IMR-90 (cell line): ENCODE results near the gene INPP4A. TPM values are rescaled to one million over a fixed set of nuclear protein-coding genes. Genes with fewer than 3 reads are reported as not detected.

Experiments
- ATAC-seq: fragments of 200-7000 bp; cut with Tn5 transposase; 2 replicates; pipeline ENCODE4 v1.9.1; 2020; ENCODE audit warnings: low read depth, mild to moderate bottlenecking, moderate library complexity
- BruUV-seq: library from RNA; stranded (reverse); fragments of 400-500 nt; replicated peaks from 2 replicates; lab custom pipeline; 2021; lab: Mats Ljungman, UMichigan
- CTCF ChIA-PET: fragments of 300-600 bp; formaldehyde crosslinking; extraction: SDS; loops from one replicate; lab custom pipeline; 2021; ENCODE audit warnings: antibody characterized with exemption; lab: Yijun Ruan, JAX
- POLR2A ChIA-PET: fragments of 300-600 bp; sonication (Branson Sonifier 250); formaldehyde crosslinking; loops from one replicate; lab custom pipeline; 2022; ENCODE audit warnings: antibody characterized with exemption; ENCODE audit not compliant: unreplicated experiment; lab: Charles Lee
- DNase-seq: peaks from one replicate; pipeline ENCODE4 v3.0.0; 2013
- H2AFZ ChIP-seq: replicated peaks from 2 replicates; pipeline ENCODE3; 2013; ENCODE audit warnings: low read length, mild to moderate bottlenecking; ENCODE audit not compliant: poor library complexity
- H2AK5ac ChIP-seq: 2 replicates; pipeline ENCODE4 v1.6.1; 2013; ENCODE audit warnings: low read depth, low read length, inconsistent platforms
- H2AK9ac ChIP-seq: replicated peaks from 2 replicates; pipeline ENCODE3; 2013; ENCODE audit warnings: mild to moderate bottlenecking, low read depth, low read length, moderate library complexity; ENCODE audit not compliant: poor library complexity
- H2BK120ac ChIP-seq: 2 replicates; pipeline ENCODE4 v1.6.1; 2013; ENCODE audit warnings: low read depth, low read length, inconsistent platforms
- H2BK15ac ChIP-seq: 3 replicates; pipeline ENCODE4 v1.6.1; 2013; ENCODE audit warnings: low read depth, low read length, inconsistent platforms
- H2BK20ac ChIP-seq: 2 replicates; pipeline ENCODE4 v1.6.1; 2013; ENCODE audit warnings: low read depth, mild to moderate bottlenecking, inconsistent platforms, low read length, moderate library complexity
- H2BK5ac ChIP-seq: 2 replicates; pipeline ENCODE4 v1.6.1; 2013; ENCODE audit warnings: mild to moderate bottlenecking, low read depth, low read length, inconsistent platforms; ENCODE audit not compliant: poor library complexity, severe bottlenecking
- H3K14ac ChIP-seq: replicated peaks from 2 replicates; pipeline ENCODE4 v1.6.1; 2013; ENCODE audit warnings: low read depth, low read length, inconsistent platforms
- H3K18ac ChIP-seq: 2 replicates; pipeline ENCODE4 v1.6.1; 2013; ENCODE audit warnings: low read depth, low read length, control low read depth
- H3K23ac ChIP-seq: 2 replicates; pipeline ENCODE4 v1.6.1; 2013; ENCODE audit warnings: low read depth, low read length, inconsistent platforms
- H3K27ac ChIP-seq: 2 replicates; pipeline ENCODE4 v1.5.1; 2013; ENCODE audit warnings: mild to moderate bottlenecking, control low read depth, low read length; ENCODE audit not compliant: insufficient read depth
- H3K27me3 ChIP-seq: 2 replicates; pipeline ENCODE4 v1.6.1; 2013; ENCODE audit warnings: low read length; ENCODE audit not compliant: control insufficient read depth, insufficient read depth
- H3K36me3 ChIP-seq: 2 replicates; pipeline ENCODE4 v1.6.1; 2013; ENCODE audit warnings: low read length, mixed read lengths; ENCODE audit not compliant: control insufficient read depth, insufficient read depth
- H3K4ac ChIP-seq: 2 replicates; pipeline ENCODE4 v1.6.1; 2013; ENCODE audit warnings: low read depth, low read length, inconsistent platforms
- H3K4me1 ChIP-seq: 2 replicates; pipeline ENCODE4 v1.6.1; 2013; ENCODE audit warnings: low read length, mixed read lengths; ENCODE audit not compliant: control insufficient read depth, insufficient read depth
- H3K4me2 ChIP-seq: 2 replicates; pipeline ENCODE4 v1.6.1; 2013; ENCODE audit warnings: low read depth, mild to moderate bottlenecking, control low read depth, low read length, moderate library complexity
- H3K4me3 ChIP-seq: 2 replicates; pipeline ENCODE4 v1.5.1; 2013; ENCODE audit warnings: low read depth, mild to moderate bottlenecking, control low read depth, low read length, moderate library complexity; ENCODE audit not compliant: insufficient read depth
- H3K56ac ChIP-seq: 2 replicates; pipeline ENCODE4 v1.6.1; 2013; ENCODE audit warnings: low read length, inconsistent platforms; ENCODE audit not compliant: insufficient read depth; ENCODE audit errors: extremely low read depth
- H3K79me1 ChIP-seq, 2 experiments: 2 replicates each; pipeline ENCODE4 v1.6.1; 2013; ENCODE audit warnings: low read length in 2 of 2, inconsistent platforms in 1 of 2, low read depth in 1 of 2
- H3K9ac ChIP-seq: 2 replicates; pipeline ENCODE4 v1.6.1; 2013; ENCODE audit warnings: low read depth, low read length, control low read depth
- H3K9me1 ChIP-seq: 2 replicates; pipeline ENCODE4 v1.6.1; 2013; ENCODE audit warnings: low read length, inconsistent platforms; ENCODE audit not compliant: insufficient read depth
- H3K9me3 ChIP-seq: 2 replicates; pipeline ENCODE4 v1.6.1; 2013; ENCODE audit warnings: low read length; ENCODE audit not compliant: control insufficient read depth, insufficient read depth
- H4K20me1 ChIP-seq: 2 replicates; pipeline ENCODE4 v1.6.1; 2013; ENCODE audit warnings: low read length, inconsistent platforms; ENCODE audit not compliant: insufficient read depth
- H4K5ac ChIP-seq: 2 replicates; pipeline ENCODE4 v1.6.1; 2013; ENCODE audit warnings: mild to moderate bottlenecking, low read depth, low read length, control low read depth
- H4K8ac ChIP-seq, 2 experiments: 2 replicates each; pipeline ENCODE4 v1.6.1; 2013; ENCODE audit warnings: low read depth in 2 of 2, low read length in 2 of 2, control low read depth in 1 of 2, inconsistent platforms in 1 of 2
- H4K91ac ChIP-seq: 2 replicates; pipeline ENCODE4 v1.6.1; 2013; ENCODE audit warnings: low read depth, low read length, inconsistent platforms; ENCODE audit not compliant: insufficient read depth
- BHLHE40 ChIP-seq: fragments of 150-350 bp; IDR thresholded peaks from 2 replicates; pipeline ENCODE4 v1.6.1; 2016; ENCODE audit warnings: mild to moderate bottlenecking, low read depth, low read length
- CEBPB ChIP-seq: IDR thresholded peaks from 2 replicates; pipeline ENCODE4 v1.6.1; 2012; ENCODE audit warnings: low read depth, low read length, improper control_type of control experiment
- MAFK ChIP-seq: IDR thresholded peaks from 2 replicates; pipeline ENCODE4 v1.6.1; 2012; ENCODE audit warnings: low read depth, low read length, improper control_type of control experiment
- MAZ ChIP-seq: IDR thresholded peaks from 2 replicates; pipeline ENCODE4 v1.6.1; 2012; ENCODE audit warnings: low read depth, mild to moderate bottlenecking, low read length, improper control_type of control experiment, moderate library complexity, borderline replicate concordance
- NFE2L2 ChIP-seq: fragments of 150-350 bp; IDR thresholded peaks from 2 replicates; pipeline ENCODE4 v1.6.1; 2016; ENCODE audit warnings: low read depth, mild to moderate bottlenecking, low read length
- POLR2A ChIP-seq: IDR thresholded peaks from 2 replicates; pipeline ENCODE4 v1.6.1; 2012; ENCODE audit warnings: mild to moderate bottlenecking, low read depth, low read length
- RFX5 ChIP-seq: IDR thresholded peaks from 2 replicates; pipeline ENCODE4 v1.8.0; 2012; ENCODE audit warnings: low read depth, mild to moderate bottlenecking, low read length, moderate library complexity
- WGBS, 2 experiments: methylation state at CpG; one replicate each; pipeline versions ENCODE4 v1.1.5 to v1.1.7; 2013; ENCODE audit warnings: missing lambda C conversion rate in 2 of 2; ENCODE audit not compliant: insufficient read length in 1 of 2; ENCODE audit errors: extremely low coverage in 2 of 2; 5-methylcytosine and 5-hydroxymethylcytosine counted together
- dilution Hi-C: fragments of 300-500 bp; cut with HindIII; formaldehyde crosslinking; loops from one replicate; pipeline ENCODE4 v1.14.3; 2018; ENCODE audit warnings: low sequenced_read_pairs; ENCODE audit not compliant: unreplicated experiment
- in situ Hi-C: fragments of 300-500 bp; cut with MboI; formaldehyde crosslinking; loops from 3 replicates; pipeline ENCODE4 v1.14.3; 2019; ENCODE audit warnings: low sequenced_read_pairs, inconsistent platforms, mixed read lengths
- intact Hi-C: fragments of 100-400 bp; cut with micrococcal nuclease; formaldehyde crosslinking; loops from 2 replicates; pipeline ENCODE4 v1.10.0; 2022
- polyA plus RNA-seq, 3 experiments: library from polyadenylated mRNA; depleted of rRNA; stranded (reverse); fragments of >200 nt; gene quantifications; 2 replicates each; pipeline ENCODE4 v1.2.3, GENCODE V29; 2012; ENCODE audit warnings: low replicate concordance in 1 of 3
- total RNA-seq: library from RNA; depleted of rRNA; stranded (reverse); fragments of >200 nt; gene quantifications from 2 replicates; pipeline ENCODE4 v1.2.3, GENCODE V29; 2012

INPP4A gene
- total and polyA plus RNA-seq, 2 of the 4 experiments (the other 2 are of a cell fraction), result 14.5 to 27.1 TPM

DNA sequence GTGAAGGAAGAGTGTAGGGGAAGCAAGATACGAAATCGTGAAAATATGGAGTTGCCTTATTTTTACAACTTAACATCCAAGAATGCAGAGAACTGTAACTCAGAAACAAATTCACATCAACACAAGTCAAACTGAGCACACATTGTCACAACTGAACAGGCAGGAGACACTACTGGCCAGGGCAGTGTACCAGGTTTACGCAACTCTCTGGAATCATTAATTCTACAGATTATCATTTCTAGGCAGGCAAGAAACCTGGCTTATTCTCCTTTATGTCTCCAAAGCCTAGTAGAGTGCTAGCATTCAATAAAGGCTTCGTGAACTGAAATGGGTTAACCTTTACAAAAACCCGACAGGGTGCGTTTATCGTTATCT is 163.1 kb downstream of the INPP4A start:
- H3K9ac ChIP-seq, result peak overlapping the region; percentile 96
- peak overlapping the region; percentile 92 for H3K27ac ChIP-seq
- H3K4me2 ChIP-seq, result peak overlapping the region; percentile 85
- no peaks in the 10 kb centered on the region for H3K27me3 ChIP-seq
- H2AFZ ChIP-seq, result peak overlapping the region; percentile 100
- H4K5ac ChIP-seq, result peak overlapping the region; percentile 90; the same call in 1 of the 2 replicates
- DNase-seq (peak; percentile 10), ATAC-seq (no peak; the same call in 1 of the 2 replicates)
- in situ Hi-C loops (no loop called here), dilution Hi-C loops (no loop called here), intact Hi-C loops (loop anchor here (2.0 to 10.0 kb wide), 2 partner anchors 163 to 195 kb away; partner anchors contain the start of gene INPP4A)
- H3K18ac ChIP-seq, result no peak overlapping the region
- peaks cover 11% of the 10 kb centered on the region for H3K36me3 ChIP-seq
- peak overlapping the region; percentile 91 for H3K4ac ChIP-seq
- no peaks in the 10 kb centered on the region for H3K9me3 ChIP-seq
- H4K91ac ChIP-seq, result no peak overlapping the region; the same call in 1 of the 2 replicates
- peaks cover 12% of the 10 kb centered on the region for H3K4me1 ChIP-seq
- peak overlapping the region; percentile 99 for H3K14ac ChIP-seq
- peak overlapping the region; percentile 97 for H2AK9ac ChIP-seq
- H4K8ac ChIP-seq, result peak overlapping the region; percentile 84 to 99
- no peak overlapping the region for H2BK20ac ChIP-seq
- peaks cover 55 to 66% of the 10 kb centered on the region in 2 experiments for H3K79me1 ChIP-seq
- peak overlapping the region; percentile 93 for H3K4me3 ChIP-seq
- H2BK15ac ChIP-seq, result no peak overlapping the region
- POLR2A ChIA-PET, result no interaction called here
- no peak overlapping the region for H2BK5ac ChIP-seq
- H4K20me1 ChIP-seq, result peaks cover 8% of the 10 kb centered on the region; the same call in 1 of the 2 replicates
- no TSS peak for BruUV-seq
- H3K9me1 ChIP-seq, result peaks cover 6% of the 10 kb centered on the region; the same call in 1 of the 2 replicates
- H2BK120ac ChIP-seq, result no peak overlapping the region
- H2AK5ac ChIP-seq, result peak overlapping the region; percentile 77; the same call in 1 of the 2 replicates
- TF ChIP-seq MAFK (no peak), NFE2L2 (no peak), POLR2A (no peak), CEBPB (peak; percentile 84), BHLHE40 (no peak), RFX5 (no peak), MAZ (no peak)
- CTCF ChIA-PET, result interaction anchor here (0.6 kb wide), 1 partner anchor 174 kb away, joined by 3 read pairs; no protein-coding TSS in a partner anchor
- H3K56ac ChIP-seq, result peak overlapping the region; percentile 56; the same call in 1 of the 2 replicates
- WGBS, 2 experiments, result 10% methylated on average over 2 of the region's 7 CpGs; no CpG with 5 or more reads in 1 of the 2 experiments
- H3K23ac ChIP-seq, result peak overlapping the region; percentile 98; the same call in 1 of the 2 replicates
